SH-SY5Y (cell line): ENCODE data around the gene DNAJA3.

Source experiments
- GATA2 ChIP-seq: IDR thresholded peaks from 2 replicates; pipeline ENCODE4 v1.6.1; 2011; ENCODE audit warnings: mild to moderate bottlenecking, low read depth, low read length
- GATA3 ChIP-seq: IDR thresholded peaks from 2 replicates; pipeline ENCODE4 v1.6.1; 2011; ENCODE audit warnings: low read depth, mild to moderate bottlenecking, low read length, moderate library complexity

DNAJA3 gene

GRCh38 chr16:4392382-4393239 is 33.1 kb upstream of the DNAJA3 start:
- no peak for TF ChIP-seq GATA3
- TF ChIP-seq GATA2 = no peak

DNA sequence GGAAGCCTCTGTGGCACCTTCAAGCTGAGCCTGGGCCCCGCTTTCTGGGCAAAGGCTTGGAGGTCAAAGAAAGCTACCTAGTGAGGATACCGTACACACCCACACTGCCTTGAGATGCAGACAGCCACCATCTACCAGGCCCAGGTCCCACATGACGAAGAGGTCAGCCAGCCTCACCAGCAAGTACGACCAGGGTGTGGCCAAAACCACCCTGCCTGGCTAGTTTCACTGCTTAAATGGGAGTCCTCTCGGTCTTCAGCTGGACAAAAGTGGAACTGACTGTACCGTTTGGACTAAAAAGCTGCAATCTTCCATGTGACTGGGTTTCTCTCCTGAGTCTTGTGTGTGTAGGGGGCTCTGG is 32.4 kb upstream of the DNAJA3 start:
- no peak for TF ChIP-seq GATA3

- TF ChIP-seq GATA3 (no peak), GATA2 (no peak)
Measured at GRCh38 chr16:4395055-4395726, 30.5 kb upstream of the DNAJA3 start.

DNA sequence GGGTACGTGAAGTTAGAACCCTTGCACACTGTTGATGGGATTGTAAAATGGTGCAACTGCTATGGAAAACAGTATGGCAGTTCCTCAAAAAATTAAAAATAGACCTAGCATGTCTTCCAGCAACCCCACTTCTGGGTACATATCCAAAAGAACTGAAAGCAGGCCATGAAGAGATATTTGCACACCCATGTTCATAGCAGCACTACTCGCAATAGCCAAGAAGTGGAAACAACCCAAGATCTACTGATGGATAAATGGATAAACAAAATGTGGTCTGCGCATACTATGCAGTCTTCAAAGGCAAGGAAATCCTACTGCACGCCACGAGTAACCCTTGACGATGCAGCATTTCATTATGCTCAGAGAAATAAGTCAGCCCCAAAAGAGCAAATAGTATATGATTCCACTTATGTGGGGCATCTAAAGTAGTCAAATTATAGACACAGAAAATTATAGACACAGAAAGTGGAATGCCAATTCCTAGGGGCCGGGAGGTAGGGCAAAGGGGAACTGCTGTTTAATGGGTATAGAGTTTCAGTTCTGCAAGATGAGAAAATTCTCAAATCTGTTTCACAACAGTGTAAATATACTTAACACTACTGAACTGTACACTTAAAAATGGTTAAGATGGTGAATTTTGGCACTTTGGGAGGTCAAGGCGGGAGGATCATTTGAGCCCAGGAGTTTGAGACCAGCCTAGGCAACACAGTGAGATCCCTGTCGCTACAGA is 26.5 kb upstream of the DNAJA3 start:
- TF ChIP-seq GATA2 = no peak
- TF ChIP-seq GATA3 = no peak

DNA sequence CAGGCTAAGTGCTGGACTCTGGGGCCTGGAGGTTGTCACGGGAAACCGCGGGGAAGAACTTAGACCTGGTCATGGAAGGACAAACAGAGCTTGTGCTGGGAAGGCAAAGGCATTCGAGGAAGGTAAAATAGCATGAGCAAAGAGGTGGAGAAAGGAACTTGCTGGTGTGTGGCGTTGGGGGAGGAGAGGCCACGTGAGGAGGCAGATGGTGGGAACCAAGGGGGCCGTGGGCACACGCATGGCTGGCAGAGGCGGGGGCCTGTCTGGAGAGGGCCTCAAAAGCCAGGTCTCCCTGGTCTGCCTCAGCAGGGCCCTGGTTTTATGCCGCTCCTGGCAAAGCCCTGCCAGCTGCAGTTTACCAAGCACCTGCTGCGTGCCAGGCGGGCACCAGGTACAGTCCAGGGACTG is 24.6 kb upstream of the DNAJA3 start:
- TF ChIP-seq GATA2 (no peak), GATA3 (no peak)

DNA sequence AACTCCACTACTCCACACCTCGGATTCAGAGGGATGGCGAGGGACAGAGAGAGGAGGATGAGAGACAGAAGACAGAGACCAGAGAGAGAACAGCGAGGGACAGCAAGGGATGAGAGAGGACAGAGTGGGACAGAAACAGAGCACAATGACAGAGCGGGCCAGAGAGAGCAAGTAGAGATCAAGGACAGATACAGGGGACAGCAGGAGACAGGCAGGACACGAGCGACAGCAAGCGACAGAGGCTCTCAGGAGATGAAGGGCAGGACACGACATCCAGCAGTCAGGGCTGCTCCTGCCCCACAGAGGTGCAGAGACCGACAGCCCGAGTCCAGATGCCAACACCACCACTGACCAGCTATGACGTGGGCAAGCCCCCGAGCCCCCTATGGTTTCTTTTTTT is 24.2 kb upstream of the DNAJA3 start:
- TF ChIP-seq GATA2 (peak; percentile 85), GATA3 (no peak)

DNA sequence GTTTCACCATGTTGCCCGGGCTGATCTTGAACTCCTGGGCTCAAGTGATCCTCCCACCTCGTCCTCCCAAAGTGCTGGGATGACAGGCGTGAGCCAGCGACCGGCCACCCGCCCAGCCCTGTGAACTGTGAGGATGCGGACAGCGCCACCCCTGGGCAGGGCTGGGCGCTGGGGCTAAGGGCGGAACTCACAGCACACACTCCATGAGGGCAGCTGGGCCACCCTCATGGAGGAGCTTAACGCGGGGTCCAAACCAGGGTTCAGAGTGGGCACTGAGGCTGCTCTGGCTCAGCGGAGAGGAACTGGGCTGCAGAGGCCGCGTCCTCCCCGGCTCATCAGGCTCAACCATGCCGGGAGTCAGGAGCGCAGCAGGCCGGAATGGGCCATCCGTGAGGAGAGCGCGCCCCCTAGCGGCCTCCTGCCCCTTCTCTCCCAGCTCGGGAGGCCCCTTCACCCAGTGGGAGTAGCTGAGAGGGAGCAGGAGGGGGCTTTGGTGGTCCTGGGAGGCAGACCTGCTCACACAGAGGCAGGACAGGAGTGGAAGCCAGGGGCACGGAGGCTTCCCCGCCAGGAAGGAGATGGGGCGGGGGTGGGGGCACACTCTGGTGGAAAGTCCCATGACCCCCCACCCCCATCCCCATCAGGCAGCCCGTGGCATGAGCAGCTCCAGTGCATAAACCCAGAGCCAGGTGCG is 23.1 kb upstream of the DNAJA3 start:
- TF ChIP-seq GATA3 = no peak
- no peak for TF ChIP-seq GATA2

GRCh38 chr16:4403133-4403949 is 22.3 kb upstream of the DNAJA3 start:
- no peak for TF ChIP-seq GATA2
- no peak for TF ChIP-seq GATA3

DNA sequence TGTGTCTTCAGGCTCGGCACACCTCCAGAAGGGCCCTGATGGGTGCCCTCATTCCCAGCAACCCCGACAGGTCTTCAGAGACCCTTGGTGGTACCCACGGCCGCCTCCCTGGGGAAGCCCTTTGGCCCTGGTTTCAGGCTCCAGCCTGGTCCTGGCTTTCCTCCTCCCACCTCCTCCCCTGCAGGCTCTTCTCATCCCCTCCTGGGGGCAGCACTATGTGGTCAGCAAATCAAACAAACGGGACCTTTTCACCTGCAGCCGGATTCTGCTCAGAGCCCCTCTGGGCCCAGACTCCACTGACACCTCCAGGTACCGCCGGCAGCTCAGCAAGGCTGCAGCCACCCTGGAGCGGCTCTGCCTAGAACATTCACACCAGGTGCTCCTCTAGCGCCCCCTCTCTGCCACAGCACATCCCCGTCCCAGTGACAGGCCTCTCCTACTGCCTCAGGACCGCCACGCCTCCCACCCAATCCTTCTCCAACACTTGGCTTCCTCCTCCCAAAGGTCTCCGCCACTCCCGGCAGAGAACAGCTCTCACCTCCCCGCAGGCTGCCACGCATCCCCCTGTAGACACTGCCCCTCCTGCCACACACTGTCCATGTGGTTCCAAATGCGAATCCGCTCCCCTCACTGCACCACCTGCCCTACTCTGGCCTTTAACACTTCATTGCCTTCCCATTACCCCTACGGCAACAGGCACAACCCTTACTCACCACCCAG is 21.3 kb upstream of the DNAJA3 start:
- TF ChIP-seq GATA2 (no peak), GATA3 (no peak)

DNA sequence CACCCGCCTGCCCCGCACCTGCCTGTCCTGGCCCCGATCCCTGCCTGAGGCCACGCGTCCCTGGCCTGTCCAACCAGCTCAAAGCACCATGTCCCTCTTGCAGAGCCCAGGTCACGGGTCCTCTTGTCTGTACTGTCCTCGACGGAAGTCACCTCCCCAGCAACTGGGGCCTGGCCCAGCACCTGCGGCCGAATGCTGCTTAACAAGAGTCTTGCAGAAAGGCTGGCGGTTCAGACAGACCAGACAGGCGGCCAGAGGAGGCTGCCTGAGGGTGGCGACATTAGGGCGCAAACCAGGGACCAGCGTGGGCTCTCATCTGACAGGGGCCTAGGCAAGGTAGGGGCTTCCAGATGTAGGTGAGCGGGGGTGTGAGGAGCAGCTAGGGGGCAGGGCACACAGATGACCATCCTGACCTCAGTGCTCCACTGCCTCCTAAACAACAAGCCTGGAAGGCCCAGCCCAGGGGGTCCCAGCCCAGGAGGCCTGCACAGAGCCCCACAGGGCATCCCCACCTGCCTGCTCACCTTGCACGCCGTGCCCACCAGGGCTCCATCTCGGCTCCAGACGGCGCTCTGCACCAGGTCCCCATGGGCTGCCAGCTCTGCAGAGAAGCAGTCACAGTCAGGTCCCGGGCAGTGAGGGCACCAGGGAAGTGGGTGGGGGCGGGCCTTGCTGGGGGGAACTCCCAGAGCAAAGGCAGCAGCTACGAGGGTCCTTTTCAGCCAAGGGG is 20.5 kb upstream of the DNAJA3 start:
- no peak for TF ChIP-seq GATA2
- no peak for TF ChIP-seq GATA3

DNA sequence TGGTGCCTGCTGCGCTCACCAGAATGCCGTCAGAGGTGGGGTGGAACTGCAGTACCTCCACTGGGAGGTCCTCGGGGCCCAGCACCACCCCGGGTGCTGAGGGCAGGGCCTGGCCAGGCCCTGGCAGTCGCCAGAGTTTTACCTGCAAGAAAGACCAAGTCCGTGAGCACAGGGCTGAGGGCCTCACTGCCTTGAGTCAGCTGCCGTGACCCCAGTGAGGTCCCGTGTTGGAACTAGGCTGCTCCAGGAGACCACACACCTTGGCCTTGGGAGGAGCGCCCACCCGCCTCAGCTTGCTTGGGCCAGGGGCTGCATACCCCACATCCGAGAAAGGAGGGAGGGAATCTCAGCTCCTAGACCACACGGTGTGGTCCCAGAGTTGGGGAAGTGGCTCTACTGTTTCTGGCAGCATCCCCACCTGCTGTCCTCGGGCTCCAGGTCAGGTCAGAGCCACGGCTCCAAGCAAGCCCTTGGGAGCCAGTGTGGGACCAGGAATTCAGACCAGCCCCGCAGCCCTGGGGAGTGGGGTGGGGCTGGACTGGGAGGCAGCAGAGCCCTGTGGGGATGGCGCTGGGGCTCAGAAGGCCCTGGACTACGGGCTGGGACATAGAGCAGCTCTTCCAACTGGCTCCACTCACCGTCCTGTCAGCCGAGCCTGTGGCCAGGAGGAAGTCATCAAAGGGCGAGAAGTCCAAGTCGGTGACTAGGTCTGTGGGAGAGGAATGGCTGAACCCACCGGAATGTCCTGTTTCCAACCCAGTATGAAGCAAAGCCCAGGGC is 17.9 kb upstream of the DNAJA3 start:
- no peak for TF ChIP-seq GATA3
- TF ChIP-seq GATA2 = no peak
